DND-41 (cell line): ENCODE measurements around the gene NCAPD2.
"Not testable (repeated sequence)": the region's sequence is repeated elsewhere in the genome, so short reads cannot be mapped to it uniquely, and the experiment has no call there.

Experiments used
- ATAC-seq: fragments of 200-7000 bp; cut with Tn5 transposase; 3 replicates; pipeline ENCODE4 v1.9.1; 2021; ENCODE audit warnings: low read depth; ENCODE audit not compliant: insufficient read depth
- DNase-seq: peaks from one replicate; pipeline ENCODE4 v3.0.0-alpha.2; 2020
- H2AFZ ChIP-seq: 2 replicates; pipeline ENCODE4 v1.6.0; 2012; ENCODE audit warnings: low read depth, low read length
- H3K27ac ChIP-seq: 2 replicates; pipeline ENCODE4 v1.5.1; 2012; ENCODE audit warnings: low read length, inconsistent platforms
- H3K27me3 ChIP-seq: fragments of 200-600 bp; sonication (generic); 2 replicates; pipeline ENCODE4 v1.6.0; 2012; ENCODE audit warnings: low read length, mild to moderate bottlenecking, inconsistent platforms; ENCODE audit not compliant: insufficient read depth, poor library complexity
- H3K36me3 ChIP-seq: 2 replicates; pipeline ENCODE4 v1.5.1; 2012; ENCODE audit warnings: low read length, inconsistent platforms; ENCODE audit not compliant: insufficient read depth
- H3K4me1 ChIP-seq: 2 replicates; pipeline ENCODE4 v1.5.1; 2012; ENCODE audit warnings: mild to moderate bottlenecking, low read length; ENCODE audit not compliant: insufficient read depth
- H3K4me2 ChIP-seq: 2 replicates; pipeline ENCODE4 v1.6.0; 2012; ENCODE audit warnings: mild to moderate bottlenecking, moderate library complexity, low read length, inconsistent platforms; ENCODE audit not compliant: insufficient read depth
- H3K4me3 ChIP-seq, 2 experiments: fragments of 200-600 bp in 1 of 2; shearing (Covaris generic) in 1 of 2; 2 replicates each; pipeline ENCODE4 v1.5.1; 2012 to 2016; ENCODE audit warnings: inconsistent platforms in 2 of 2, low read length in 2 of 2, mild to moderate bottlenecking in 2 of 2, low read depth in 1 of 2, moderate library complexity in 1 of 2
- H3K79me2 ChIP-seq: 2 replicates; pipeline ENCODE4 v1.6.0; 2012; ENCODE audit warnings: low read length, inconsistent platforms; ENCODE audit not compliant: insufficient read depth
- H3K9ac ChIP-seq: 2 replicates; pipeline ENCODE4 v1.6.0; 2012; ENCODE audit warnings: low read depth, mild to moderate bottlenecking, inconsistent platforms, low read length, moderate library complexity
- H3K9me3 ChIP-seq: 2 replicates; pipeline ENCODE4 v1.5.1; 2012; ENCODE audit warnings: low read length, moderate library complexity, mild to moderate bottlenecking, inconsistent platforms; ENCODE audit not compliant: insufficient read depth, severe bottlenecking
- H4K20me1 ChIP-seq: 2 replicates; pipeline ENCODE4 v1.6.0; 2012; ENCODE audit warnings: low read length; ENCODE audit not compliant: insufficient read depth
- EZH2 ChIP-seq: IDR thresholded peaks from 3 replicates; pipeline ENCODE4 v1.6.1; 2012; ENCODE audit warnings: borderline replicate concordance, low read depth, mild to moderate bottlenecking, moderate library complexity, low read length, inconsistent platforms; ENCODE audit not compliant: severe bottlenecking
- TF ChIP-seq, protein P1 (sequence below): IDR thresholded peaks from 2 replicates; pipeline ENCODE4 v1.5.1; 2012; ENCODE audit warnings: borderline replicate concordance, low read length, moderate library complexity, mild to moderate bottlenecking; ENCODE audit not compliant: poor library complexity, severe bottlenecking; ENCODE audit errors: extremely low read depth

NCAPD2 gene

GRCh38 chr12:6471989-6472360 lies 21.9 kb upstream of the NCAPD2 start:
- no peak overlapping the region for H3K9ac ChIP-seq
- no peaks in the 10 kb centered on the region for H3K27me3 ChIP-seq
- H3K4me1 ChIP-seq, result peaks cover 33% of the 10 kb centered on the region
- H3K9me3 ChIP-seq, result no peaks in the 10 kb centered on the region
- peaks cover 3% of the 10 kb centered on the region for H3K36me3 ChIP-seq
- ATAC-seq (no peak), DNase-seq (no peak)
- H3K79me2 ChIP-seq, result peaks cover 27% of the 10 kb centered on the region
- H2AFZ ChIP-seq, result no peak overlapping the region
- no peak overlapping the region for H3K4me3 ChIP-seq
- no peak overlapping the region for H3K4me2 ChIP-seq
- TF ChIP-seq, protein P1, sequence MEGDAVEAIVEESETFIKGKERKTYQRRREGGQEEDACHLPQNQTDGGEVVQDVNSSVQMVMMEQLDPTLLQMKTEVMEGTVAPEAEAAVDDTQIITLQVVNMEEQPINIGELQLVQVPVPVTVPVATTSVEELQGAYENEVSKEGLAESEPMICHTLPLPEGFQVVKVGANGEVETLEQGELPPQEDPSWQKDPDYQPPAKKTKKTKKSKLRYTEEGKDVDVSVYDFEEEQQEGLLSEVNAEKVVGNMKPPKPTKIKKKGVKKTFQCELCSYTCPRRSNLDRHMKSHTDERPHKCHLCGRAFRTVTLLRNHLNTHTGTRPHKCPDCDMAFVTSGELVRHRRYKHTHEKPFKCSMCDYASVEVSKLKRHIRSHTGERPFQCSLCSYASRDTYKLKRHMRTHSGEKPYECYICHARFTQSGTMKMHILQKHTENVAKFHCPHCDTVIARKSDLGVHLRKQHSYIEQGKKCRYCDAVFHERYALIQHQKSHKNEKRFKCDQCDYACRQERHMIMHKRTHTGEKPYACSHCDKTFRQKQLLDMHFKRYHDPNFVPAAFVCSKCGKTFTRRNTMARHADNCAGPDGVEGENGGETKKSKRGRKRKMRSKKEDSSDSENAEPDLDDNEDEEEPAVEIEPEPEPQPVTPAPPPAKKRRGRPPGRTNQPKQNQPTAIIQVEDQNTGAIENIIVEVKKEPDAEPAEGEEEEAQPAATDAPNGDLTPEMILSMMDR, result no peak
- TF ChIP-seq EZH2, result no peak
- H4K20me1 ChIP-seq, result no peaks in the 10 kb centered on the region
- no peak overlapping the region for H3K27ac ChIP-seq

DNA sequence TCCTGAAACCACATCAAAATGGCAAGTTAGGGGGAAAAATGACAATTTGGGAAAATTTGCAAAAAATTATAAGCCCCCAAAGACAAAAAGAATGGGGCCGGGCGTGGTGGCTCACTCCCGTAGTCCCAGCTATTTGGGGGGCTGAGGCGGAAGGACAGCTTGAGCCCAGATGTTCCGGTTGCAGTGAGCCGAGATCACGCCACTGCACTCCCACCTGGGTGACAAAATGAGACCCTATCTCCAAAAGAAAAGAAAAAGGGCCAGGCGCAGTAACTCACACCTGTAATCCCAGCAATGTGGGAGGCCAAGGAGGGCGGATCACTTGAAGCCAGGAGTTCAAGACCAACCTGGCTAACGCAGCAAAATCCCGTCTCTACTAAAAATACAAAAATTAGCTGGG lies 21.4 kb upstream of the NCAPD2 start:
- Histone ChIP-seq H3K4me1 (peaks cover 33% of the 10 kb centered on the region), H3K36me3 (peaks cover 3% of the 10 kb centered on the region), H3K79me2 (peaks cover 27% of the 10 kb centered on the region), H3K27ac (no peak overlapping the region), H2AFZ (no peak overlapping the region), H3K4me2 (no peak overlapping the region), H3K4me3 (no peak overlapping the region), H3K9me3 (no peaks in the 10 kb centered on the region), H4K20me1 (no peaks in the 10 kb centered on the region), H3K9ac (no peak overlapping the region), H3K27me3 (no peaks in the 10 kb centered on the region)
- TF ChIP-seq EZH2, result no peak
- TF ChIP-seq, protein P1, result no peak
- ATAC-seq (no peak), DNase-seq (no peak)

- H2AFZ ChIP-seq, H3K9me3 ChIP-seq, DNase-seq, H3K27me3 ChIP-seq, H3K27ac ChIP-seq, H3K4me1 ChIP-seq, H3K9ac ChIP-seq, H3K4me2 ChIP-seq, H4K20me1 ChIP-seq, H3K4me3 ChIP-seq, H3K79me2 ChIP-seq, ATAC-seq, H3K36me3 ChIP-seq: not testable (repeated sequence)
Observed at GRCh38 chr12:6475233-6475975, 18.5 kb upstream of the NCAPD2 start.

- Histone ChIP-seq H3K27me3 (no peaks in the 10 kb centered on the region), H3K4me3 (no peak overlapping the region), H3K4me2 (no peak overlapping the region), H2AFZ (no peak overlapping the region), H3K9ac (no peak overlapping the region), H3K79me2 (no peaks in the 10 kb centered on the region), H3K4me1 (peaks cover 2% of the 10 kb centered on the region), H3K36me3 (no peaks in the 10 kb centered on the region), H3K9me3 (no peaks in the 10 kb centered on the region), H3K27ac (no peak overlapping the region), H4K20me1 (no peaks in the 10 kb centered on the region)
- no peak for ATAC-seq
- no peak for DNase-seq
- TF ChIP-seq EZH2, result no peak
- TF ChIP-seq, protein P1, result no peak
Observed at GRCh38 chr12:6476489-6476888, 17.4 kb upstream of the NCAPD2 start.

- not testable (repeated sequence) for H4K20me1 ChIP-seq, H3K4me3 ChIP-seq, H3K27ac ChIP-seq, ATAC-seq, H3K36me3 ChIP-seq, H3K79me2 ChIP-seq, H3K27me3 ChIP-seq, H3K9ac ChIP-seq, H3K9me3 ChIP-seq, H2AFZ ChIP-seq, DNase-seq, H3K4me1 ChIP-seq, H3K4me2 ChIP-seq
Observed at GRCh38 chr12:6477601-6478377, 16.1 kb upstream of the NCAPD2 start.
